Tibial nerve (tissue), 4 donors: ENCODE data around the gene OSBPL3. TPM values are rescaled to one million over a fixed set of nuclear protein-coding genes. Genes with fewer than 3 reads are reported as not detected.

Source experiments
- DNase-seq, 2 donors: peaks; one replicate each; pipeline ENCODE4 v3.0.0-alpha.2; 2019; ENCODE audit warnings: low spot score in 2 of 2
- H3K27ac ChIP-seq, 4 donors: fragments of 200-600 bp; sonication (generic) in 3 of 4; one replicate each; pipeline ENCODE4 v1.5.1; 2017 to 2019; ENCODE audit warnings: mild to moderate bottlenecking in 1 of 4
- H3K27me3 ChIP-seq, 2 donors: fragments of 200-600 bp; sonication (generic) in 1 of 2; one replicate each; pipeline versions ENCODE4 v1.5.1 to v1.6.0; 2017 to 2019
- H3K36me3 ChIP-seq, 3 donors: fragments of 200-600 bp; sonication (generic); one replicate each; pipeline ENCODE4 v1.5.1; 2018 to 2019
- H3K4me1 ChIP-seq, 4 donors: fragments of 200-600 bp; sonication (generic) in 3 of 4; one replicate each; pipeline ENCODE4 v1.5.1; 2017 to 2019
- H3K4me3 ChIP-seq, 4 donors: fragments of 200-600 bp; sonication (generic) in 3 of 4; one replicate each; pipeline ENCODE4 v1.5.1; 2017 to 2019; ENCODE audit warnings: mild to moderate bottlenecking in 1 of 4, moderate library complexity in 1 of 4
- H3K9me3 ChIP-seq, 4 donors: fragments of 200-600 bp; sonication (generic) in 3 of 4; one replicate each; pipeline ENCODE4 v1.5.1; 2017 to 2019
- EP300 ChIP-seq, 2 donors: sonication (generic); formaldehyde crosslinking; IDR thresholded peaks; one replicate each; pipeline ENCODE4 v1.6.1; 2017; ENCODE audit warnings: antibody characterized with exemption in 2 of 2, mild to moderate bottlenecking in 1 of 2
- POLR2A ChIP-seq, 2 donors: fragments of 450-650 bp; IDR thresholded peaks; one replicate each; pipeline ENCODE4 v1.6.1; 2017; ENCODE audit warnings: antibody characterized with exemption in 2 of 2, mild to moderate bottlenecking in 2 of 2, moderate library complexity in 2 of 2
- WGBS, 2 donors: methylation state at CpG; one replicate each; pipeline ENCODE4 v1.1.5; 2018; 5-methylcytosine and 5-hydroxymethylcytosine counted together
- total RNA-seq, 4 donors: library from RNA; depleted of rRNA; stranded (reverse); fragments of >200 nt; gene quantifications; one replicate each; pipeline ENCODE4 v1.1.0, GENCODE V29; 2016
- TF ChIP-seq, protein P1 (sequence below), 5 experiments: fragments of 200-600 bp in 3 of 5; fragments of 450-650 bp in 2 of 5; sonication (generic) in 3 of 5; IDR thresholded peaks; one replicate each; pipeline ENCODE4 v1.5.1; 2016 to 2019; ENCODE audit warnings: antibody characterized with exemption in 5 of 5, mild to moderate bottlenecking in 3 of 5, moderate library complexity in 2 of 5

Gene OSBPL3
- total RNA-seq, 4 donors from 2014 or later: 1.6 to 7.3 (median 5.3) TPM

DNA sequence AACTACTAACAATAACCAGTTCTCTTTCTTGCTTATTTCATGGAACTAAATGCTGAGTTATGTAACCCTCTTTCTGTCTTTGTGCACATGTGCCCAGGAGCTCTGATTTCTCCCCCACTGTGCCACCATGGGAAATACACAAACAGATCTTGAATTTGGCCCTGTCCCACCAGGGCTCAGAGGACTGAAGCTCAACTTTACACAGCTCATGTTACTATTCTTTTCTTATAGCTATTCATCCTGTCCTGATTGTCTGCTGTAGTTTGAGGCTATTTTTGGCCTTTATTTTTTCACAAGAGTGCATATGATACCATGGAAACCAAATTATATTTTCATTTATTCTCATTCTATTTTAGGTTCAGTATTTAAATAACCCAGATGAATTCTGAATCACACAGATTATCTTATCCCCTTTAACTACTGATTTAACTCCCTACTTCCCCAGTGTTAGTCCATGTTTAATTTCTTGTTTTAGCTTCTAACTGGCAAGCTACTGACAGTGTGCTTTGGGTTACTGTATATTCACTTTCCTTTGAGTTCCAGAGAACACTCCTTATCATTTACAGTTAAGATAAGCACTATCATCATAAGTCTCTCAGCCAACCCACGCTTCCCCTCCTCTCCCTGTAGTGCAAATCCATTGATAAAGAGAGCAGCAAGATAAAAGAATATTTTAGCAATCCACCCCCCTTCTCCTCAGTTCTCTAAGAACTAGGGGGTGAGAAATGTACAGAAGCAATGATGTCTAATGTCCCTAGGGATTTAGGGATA lies 150.9 kb downstream of the OSBPL3 start:
- Histone ChIP-seq H3K9me3 (no peaks in the 10 kb centered on the region), H3K4me3 (no peak overlapping the region), H3K27ac (no peak overlapping the region), H3K27me3 (no peaks in the 10 kb centered on the region), H3K36me3 (no peaks in the 10 kb centered on the region), H3K4me1 (peaks cover 5 to 31% (median 22%) of the 10 kb centered on the region in 4 donors)
- no peak for TF ChIP-seq EP300 (IDR thresholded peaks at IDR 0.05)
- TF ChIP-seq POLR2A (IDR thresholded peaks at IDR 0.05): no peak
- TF ChIP-seq, protein P1, sequence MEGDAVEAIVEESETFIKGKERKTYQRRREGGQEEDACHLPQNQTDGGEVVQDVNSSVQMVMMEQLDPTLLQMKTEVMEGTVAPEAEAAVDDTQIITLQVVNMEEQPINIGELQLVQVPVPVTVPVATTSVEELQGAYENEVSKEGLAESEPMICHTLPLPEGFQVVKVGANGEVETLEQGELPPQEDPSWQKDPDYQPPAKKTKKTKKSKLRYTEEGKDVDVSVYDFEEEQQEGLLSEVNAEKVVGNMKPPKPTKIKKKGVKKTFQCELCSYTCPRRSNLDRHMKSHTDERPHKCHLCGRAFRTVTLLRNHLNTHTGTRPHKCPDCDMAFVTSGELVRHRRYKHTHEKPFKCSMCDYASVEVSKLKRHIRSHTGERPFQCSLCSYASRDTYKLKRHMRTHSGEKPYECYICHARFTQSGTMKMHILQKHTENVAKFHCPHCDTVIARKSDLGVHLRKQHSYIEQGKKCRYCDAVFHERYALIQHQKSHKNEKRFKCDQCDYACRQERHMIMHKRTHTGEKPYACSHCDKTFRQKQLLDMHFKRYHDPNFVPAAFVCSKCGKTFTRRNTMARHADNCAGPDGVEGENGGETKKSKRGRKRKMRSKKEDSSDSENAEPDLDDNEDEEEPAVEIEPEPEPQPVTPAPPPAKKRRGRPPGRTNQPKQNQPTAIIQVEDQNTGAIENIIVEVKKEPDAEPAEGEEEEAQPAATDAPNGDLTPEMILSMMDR (IDR thresholded peaks at IDR 0.05): no peak
- DNase-seq: no peak
- WGBS, 2 donors: 91 to 95% methylated on average over 1 of the region's 1 CpG

DNA sequence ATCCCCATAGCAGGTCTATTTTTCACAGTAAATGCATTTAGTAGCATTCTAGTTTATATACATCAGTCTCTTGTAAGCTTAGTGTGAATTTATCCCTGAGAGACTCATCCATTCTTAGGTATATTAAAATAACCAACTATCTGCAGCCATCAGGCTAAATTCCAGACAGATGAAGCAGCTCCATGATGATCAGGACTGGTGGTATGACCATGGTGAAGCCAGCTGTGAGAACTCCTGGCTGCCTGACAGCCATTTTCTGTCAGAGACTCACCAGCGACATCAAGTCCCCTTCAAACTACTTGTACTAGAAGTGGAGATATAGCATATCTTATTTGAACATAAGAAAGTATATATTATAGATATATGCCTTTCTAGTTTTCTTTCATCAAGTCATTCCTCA lies 152.4 kb downstream of the OSBPL3 start:
- peaks cover 5 to 31% (median 22%) of the 10 kb centered on the region in 4 donors for H3K4me1 ChIP-seq
- no peaks in the 10 kb centered on the region for H3K9me3 ChIP-seq
- WGBS, 2 donors: 94 to 100% methylated on average over 1 of the region's 1 CpG
- H3K36me3 ChIP-seq: no peaks in the 10 kb centered on the region
- H3K4me3 ChIP-seq: no peak overlapping the region
- no peaks in the 10 kb centered on the region for H3K27me3 ChIP-seq
- peak overlapping the region in 1 of 4 donors; percentile 71 for H3K27ac ChIP-seq
- TF ChIP-seq, protein P1 (IDR thresholded peaks at IDR 0.05): no peak
- TF ChIP-seq EP300 (IDR thresholded peaks at IDR 0.05): no peak
- no peak for TF ChIP-seq POLR2A (IDR thresholded peaks at IDR 0.05)
- no peak for DNase-seq

DNA sequence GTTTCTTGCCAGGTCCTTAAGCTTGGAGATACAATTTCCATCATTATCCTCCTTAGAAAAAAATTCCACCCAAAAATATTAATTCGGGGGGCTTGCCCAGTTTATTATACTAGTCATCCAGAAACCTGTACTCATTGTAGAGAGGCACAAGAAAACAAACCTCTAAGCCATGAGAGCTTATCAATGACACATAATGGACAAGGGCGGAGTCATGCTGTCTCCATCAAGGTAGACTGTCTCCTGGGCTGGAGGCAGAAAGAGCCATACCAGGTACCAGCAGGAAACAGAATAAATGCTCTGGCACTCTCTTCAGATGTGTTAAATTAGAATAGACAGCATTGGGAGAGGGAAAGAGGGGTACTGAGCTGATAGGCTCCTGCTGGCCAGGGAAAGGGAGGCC lies 153.0 kb downstream of the OSBPL3 start:
- H3K9me3 ChIP-seq: no peaks in the 10 kb centered on the region
- H3K4me1 ChIP-seq: peaks cover 5 to 31% (median 22%) of the 10 kb centered on the region in 4 donors
- H3K27ac ChIP-seq: peak overlapping the region in 2 of 4 donors; percentile 18 to 71
- WGBS, 2 donors: 89 to 94% methylated on average over 2 of the region's 2 CpGs
- H3K27me3 ChIP-seq: no peaks in the 10 kb centered on the region
- TF ChIP-seq EP300 (IDR thresholded peaks at IDR 0.05): no peak
- TF ChIP-seq POLR2A (IDR thresholded peaks at IDR 0.05): no peak
- TF ChIP-seq, protein P1 (IDR thresholded peaks at IDR 0.05): no peak
- H3K4me3 ChIP-seq: no peak overlapping the region
- no peak for DNase-seq
- no peaks in the 10 kb centered on the region for H3K36me3 ChIP-seq

DNA sequence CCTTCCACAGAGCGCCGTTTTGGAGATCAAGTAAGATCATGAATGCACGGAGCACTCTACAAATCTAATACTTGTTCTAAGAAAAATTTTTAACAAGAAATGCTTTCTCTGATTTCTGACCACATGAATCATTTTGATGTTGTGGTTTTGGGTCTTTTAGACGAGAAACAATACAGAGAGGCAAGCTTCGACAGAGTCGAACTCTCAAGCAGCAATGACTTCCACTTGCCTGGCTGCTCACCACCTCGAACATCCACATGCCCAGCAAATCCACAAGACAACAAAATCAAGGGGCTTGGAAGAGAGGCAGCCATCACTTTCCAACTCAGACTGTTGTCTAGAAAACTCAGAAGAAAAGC lies 153.3 kb downstream of the OSBPL3 start:
- Histone ChIP-seq H3K4me3 (no peak overlapping the region), H3K4me1 (peaks cover 5 to 31% (median 24%) of the 10 kb centered on the region in 4 donors), H3K36me3 (no peaks in the 10 kb centered on the region), H3K9me3 (no peaks in the 10 kb centered on the region), H3K27me3 (no peaks in the 10 kb centered on the region), H3K27ac (peak overlapping the region in 3 of 4 donors; percentile 18 to 71 (median 55))
- TF ChIP-seq, protein P1 (IDR thresholded peaks at IDR 0.05): no peak
- TF ChIP-seq EP300 (IDR thresholded peaks at IDR 0.05): no peak
- no peak for TF ChIP-seq POLR2A (IDR thresholded peaks at IDR 0.05)
- no peak for DNase-seq
- 49 to 58% methylated on average over 7 of the region's 7 CpGs for WGBS, 2 donors

DNA sequence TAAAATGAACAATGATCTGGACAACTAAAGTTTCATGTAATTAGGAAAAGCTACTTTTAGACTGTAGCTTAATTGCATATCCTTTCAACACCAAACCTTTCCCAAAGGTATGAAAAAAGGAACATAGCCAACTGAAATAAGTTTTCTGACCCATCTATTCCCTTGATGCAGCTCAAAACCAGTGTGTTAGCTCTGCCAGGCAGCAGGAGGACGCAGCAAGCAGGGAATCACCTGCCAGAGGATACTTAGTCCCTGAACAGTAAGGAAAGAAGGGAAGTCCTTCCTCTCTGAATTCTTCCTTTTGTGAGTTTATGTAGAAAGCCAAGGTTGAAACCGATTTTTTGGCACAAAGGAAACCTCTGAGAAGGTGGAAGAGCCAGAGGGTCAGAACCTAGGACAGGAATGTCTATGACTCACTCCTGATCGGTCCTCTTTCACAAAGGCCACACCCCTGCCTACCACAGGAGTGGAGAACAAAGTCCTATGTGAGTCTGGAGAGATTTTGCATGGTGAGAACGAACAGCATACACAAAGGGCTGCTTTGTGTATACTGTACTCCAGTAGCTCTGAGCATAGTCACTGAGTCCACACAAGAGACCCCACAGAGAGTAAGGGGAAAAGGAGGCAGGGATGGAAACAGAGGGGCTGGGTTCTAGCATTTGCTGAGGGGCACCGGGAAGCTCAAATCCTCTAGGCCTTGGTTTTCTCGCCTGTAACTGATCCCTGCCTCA lies 153.9 kb downstream of the OSBPL3 start:
- Histone ChIP-seq H3K4me3 (no peak overlapping the region), H3K9me3 (no peaks in the 10 kb centered on the region), H3K4me1 (peaks cover 5 to 36% (median 25%) of the 10 kb centered on the region in 4 donors), H3K27me3 (no peaks in the 10 kb centered on the region), H3K36me3 (no peaks in the 10 kb centered on the region), H3K27ac (peak overlapping the region in 3 of 4 donors; percentile 18 to 71 (median 55))
- WGBS, 2 donors: 32% methylated on average over 6 of the region's 6 CpGs
- TF ChIP-seq EP300 (IDR thresholded peaks at IDR 0.05): no peak
- TF ChIP-seq POLR2A (IDR thresholded peaks at IDR 0.05): no peak
- TF ChIP-seq, protein P1 (IDR thresholded peaks at IDR 0.05): no peak
- DNase-seq: no peak
